Stimulated activated naive CD8-positive, alpha-beta T cell treated with anti-CD3 and anti-CD28 coated beads, Interleukin-15, Interleukin-2, amounts not matched to agents 100 U/mL and 50 U/mL, for 24 hours (primary cell): ENCODE results near the gene AADACL4.

Source experiments
- ATAC-seq: fragments of 150-1000 bp; cut with Tn5 transposase; one replicate; pipeline ENCODE4 v1.10.0; 2021
- DNase-seq: peaks from one replicate; pipeline ENCODE4 v3.0.0; 2021

Gene AADACL4

DNA sequence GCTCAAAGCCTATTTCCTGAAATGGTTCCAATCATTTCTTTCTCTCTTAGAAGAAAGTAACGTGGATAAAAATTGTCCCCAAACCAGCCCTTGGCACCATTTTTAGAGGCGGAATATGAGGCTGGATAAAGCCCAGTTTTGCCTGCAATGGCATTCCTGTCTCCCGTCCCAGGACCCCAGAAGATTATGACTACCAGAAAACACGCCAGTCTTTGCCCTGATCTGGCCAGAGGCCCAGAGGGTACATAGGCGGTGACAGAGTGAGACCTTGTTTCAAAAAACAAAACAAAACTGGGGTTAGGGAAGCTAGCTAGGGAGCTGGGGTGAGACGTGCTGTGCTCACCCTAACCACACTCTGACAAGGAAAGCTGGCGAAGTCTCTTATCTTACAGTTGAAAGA lies at the start of gene AADACL4:
TSS of gene AADACL4 (plus strand) at position 301 of the 400 bp plus-strand sequence. CDS start 462 bp downstream, outside the sequence.
- ATAC-seq (no peak), DNase-seq (no peak)

DNA sequence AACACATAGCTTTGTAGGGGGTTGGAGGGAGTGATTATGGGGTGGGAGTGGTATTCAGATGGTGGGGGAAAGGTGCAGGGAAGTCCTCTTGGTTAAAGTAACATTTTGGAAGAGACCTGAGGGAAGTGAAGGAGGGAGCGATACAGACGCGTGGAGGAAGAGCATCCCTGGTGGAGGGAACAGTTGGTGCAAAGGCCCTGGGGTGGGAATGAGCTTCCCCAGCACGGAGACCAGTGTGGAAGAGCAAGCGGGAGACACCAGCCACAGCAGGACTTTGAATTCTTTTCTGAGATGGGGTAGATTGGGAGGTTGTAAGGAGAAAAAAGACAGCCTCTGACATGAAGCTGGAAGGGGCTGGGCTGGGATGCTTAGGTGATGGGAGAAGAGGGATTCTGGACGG lies 49.4 kb upstream of the AADACL4 start:
- ATAC-seq, result no peak
- no peak for DNase-seq

DNA sequence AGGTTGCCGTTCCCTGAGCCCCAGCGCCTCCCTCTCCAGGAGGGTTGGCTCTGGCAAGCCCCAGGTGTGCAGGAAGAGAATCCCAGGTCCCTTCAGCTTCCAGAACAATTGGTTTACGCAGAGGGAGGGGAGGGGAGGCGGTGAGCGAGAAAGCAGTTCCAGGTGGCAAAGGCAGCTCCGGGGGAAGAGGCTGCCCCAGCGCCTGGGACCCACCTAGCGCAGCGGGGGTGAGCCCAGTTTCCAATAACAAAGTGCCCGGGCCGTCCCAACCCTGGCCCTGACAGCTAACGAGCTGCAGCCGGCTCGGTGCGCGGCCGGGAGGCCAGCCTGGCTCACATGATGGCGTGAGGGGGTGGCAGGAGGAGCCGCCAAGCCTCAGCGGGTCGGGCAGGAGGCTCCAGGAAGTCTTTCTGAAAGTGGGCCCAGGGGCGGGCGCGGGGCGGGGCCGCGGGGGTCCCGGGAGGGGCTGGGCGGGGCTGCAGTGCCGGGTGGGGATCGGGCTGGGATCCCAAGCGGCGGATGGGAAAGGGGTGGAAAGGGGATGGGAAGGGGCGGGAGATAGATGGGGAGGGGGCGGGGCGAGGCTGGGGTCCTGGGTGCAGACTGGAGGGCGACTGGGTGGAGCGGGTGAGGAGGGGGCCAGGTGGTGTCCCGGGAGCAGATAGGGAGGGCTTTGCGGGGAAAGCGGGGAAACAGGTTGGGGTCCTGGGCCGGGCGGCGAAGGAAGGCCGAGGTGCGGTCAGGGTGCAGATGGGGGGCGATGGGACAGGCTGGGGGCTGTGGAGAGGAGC lies 48.7 kb upstream of the AADACL4 start:
- peak; percentile 59 for DNase-seq
- ATAC-seq, result peak; percentile 67

DNA sequence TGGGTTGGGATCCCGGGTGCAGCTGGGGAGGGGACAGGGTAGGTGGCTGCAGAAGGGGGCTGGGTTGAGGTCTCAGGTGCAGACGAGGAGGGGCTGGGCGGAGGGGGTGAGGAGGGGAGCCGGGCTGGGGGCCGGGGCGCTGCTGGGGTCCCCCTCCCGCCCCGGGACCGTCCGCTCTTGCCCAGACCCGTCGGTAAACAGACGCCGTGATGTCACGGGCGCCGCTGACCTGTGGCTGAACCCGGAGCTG lies 48.2 kb upstream of the AADACL4 start:
- no peak for DNase-seq
- ATAC-seq, result no peak

DNA sequence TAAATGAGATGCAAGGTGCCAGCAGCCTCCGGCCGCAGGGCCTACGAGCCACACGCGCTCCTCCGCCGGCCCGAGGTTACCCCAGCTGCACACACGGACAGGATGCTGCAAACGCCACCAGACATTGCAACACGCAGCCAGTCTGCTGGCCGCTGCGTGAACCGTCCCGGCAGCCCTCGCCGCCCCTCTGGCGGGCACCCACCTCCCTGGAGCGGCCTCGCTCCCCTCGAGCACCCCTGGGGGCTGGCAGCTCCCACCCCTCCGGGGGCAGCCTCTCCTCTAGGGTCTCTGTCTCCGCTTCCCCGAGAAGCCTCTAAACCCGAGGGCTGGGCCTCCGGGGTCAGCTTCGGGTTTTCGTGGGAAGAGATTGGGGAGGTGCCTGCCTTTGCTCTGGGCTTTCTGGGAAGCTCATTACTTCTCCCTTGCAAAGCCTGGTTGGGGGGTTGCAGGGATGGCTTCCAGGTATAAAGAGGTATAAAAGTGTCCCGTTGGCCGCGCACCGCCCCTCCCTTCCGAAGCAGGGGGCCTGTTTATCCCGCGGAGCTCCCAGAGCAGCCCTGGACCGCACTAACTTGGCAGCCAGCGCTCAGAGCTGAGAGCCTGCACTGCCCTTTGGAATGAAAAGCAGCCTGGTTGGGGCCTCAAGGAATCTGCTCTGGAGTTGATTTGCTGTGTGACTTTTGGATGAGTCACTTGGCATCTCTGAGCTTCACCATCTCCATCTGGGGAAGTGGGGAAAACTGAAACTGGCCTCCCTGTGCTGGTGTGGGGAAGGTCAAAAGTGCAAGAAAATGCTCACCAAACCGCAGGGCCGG lies 47.7 kb upstream of the AADACL4 start:
- peak; percentile 45 for ATAC-seq
- DNase-seq, result peak; percentile 54

DNA sequence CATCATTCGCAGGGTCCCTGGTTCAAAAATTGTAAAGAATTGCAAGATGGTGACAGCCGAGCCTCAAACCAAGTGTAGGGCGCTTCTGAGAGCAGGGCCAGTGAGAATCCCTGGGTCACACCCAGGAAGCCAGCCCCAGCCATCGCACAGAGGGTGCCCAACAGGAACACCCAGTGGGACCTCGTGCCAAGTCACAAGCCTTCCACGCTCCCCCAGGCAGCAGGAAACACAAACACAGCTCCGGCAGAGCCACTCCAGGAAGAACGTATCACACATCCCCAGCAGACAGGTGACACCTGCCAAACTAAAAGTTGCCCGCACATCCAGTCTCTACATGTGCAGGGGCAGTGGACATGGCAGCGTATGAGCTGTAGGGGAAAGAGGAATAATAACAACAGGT lies 46.1 kb upstream of the AADACL4 start:
- ATAC-seq (no peak), DNase-seq (no peak)

DNA sequence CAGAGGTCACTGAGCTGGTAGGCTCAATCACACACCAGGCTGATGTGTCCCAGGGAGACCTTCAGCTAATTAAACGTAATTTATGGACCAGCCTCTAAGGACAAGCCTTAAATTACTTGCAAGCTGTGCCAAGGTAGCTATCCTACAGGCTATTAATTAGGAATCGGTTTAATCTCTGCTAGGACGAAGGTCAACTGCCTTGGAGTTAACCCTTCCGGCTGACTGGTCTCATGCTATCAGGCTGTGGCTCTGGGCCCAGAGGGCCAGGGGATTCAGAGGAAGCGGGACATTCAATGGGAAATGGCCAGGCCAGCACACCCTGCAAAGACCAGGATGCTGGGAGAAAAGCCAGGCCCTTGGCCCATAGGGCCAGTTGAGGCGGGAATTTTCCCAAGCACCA lies 44.9 kb upstream of the AADACL4 start:
- DNase-seq (no peak), ATAC-seq (no peak)

DNA sequence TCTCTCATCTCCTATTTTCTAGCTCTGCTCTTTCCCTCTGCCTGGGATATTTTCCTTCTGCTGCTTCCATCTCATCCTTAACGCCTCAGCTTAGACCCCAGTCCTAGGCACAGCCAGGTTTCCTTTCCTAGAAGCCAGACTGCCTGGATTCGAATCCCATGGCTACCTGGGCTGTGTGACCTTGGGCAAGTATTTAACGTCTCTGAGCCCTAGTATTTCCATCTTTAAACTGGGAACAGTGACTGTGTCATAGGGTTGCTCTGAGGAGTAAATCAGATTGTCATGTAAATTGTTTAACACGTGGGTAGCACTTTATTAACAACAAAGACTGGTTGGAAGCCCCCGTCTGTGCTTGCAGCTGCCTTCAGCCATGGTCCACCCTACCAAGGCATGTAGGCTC lies 44.2 kb upstream of the AADACL4 start:
- ATAC-seq (no peak), DNase-seq (no peak)

DNA sequence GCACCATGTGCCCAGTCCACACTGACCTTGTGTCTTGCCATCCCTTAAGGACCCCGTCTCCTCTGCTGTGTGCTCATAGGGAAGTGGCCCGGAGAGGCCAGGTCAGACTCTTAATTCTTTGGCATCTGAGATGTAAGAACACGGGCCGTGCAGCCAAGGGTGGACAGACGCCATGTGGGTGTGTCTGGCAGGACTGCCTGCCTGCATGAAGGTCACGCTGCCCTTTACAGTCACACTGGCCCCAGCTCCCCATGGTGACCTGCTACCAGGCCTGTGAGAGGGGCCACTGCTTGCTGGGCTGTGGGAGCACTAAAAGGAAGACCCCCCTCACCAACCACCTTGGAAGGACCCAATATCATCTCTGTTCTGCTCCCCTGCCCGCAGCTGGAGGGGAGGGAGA lies 43.5 kb upstream of the AADACL4 start:
- ATAC-seq (no peak), DNase-seq (no peak)

DNA sequence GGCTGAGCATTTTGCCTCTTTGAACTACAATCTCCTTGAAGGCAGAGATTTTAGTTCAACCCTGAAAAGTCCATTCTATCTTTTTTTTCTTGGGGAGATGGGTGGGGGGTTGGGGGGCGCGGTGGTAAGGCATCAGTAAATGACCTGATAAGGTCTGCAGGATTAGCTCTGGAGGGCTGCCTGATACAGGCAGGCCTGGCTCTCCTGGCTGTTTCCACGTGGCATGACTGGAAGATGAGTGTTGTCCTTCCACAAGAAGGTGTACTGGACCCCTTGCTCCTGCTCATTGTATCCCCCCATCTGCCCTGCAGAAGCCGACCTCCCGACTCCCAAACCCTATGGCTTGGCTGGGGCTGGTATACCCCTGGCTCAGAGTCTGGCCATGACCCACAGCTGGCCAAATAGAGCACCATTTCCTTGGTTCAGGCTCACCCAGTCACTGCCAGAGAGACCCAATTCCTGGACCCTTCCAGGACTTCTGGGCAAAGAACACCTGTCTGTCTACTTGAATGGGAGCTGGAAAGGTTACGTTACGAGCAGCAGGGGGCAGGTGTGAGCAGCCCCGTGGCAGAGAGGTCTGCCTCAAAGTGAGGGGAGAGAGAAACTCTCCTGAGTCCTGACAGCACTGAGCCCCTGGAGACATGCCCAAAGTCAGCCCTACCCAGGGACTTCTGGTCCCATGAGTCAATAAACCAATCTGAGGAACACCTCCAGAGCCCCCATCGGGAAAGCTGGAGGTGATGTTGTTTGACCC lies 42.8 kb upstream of the AADACL4 start:
- ATAC-seq (no peak), DNase-seq (peak; percentile 54)

DNA sequence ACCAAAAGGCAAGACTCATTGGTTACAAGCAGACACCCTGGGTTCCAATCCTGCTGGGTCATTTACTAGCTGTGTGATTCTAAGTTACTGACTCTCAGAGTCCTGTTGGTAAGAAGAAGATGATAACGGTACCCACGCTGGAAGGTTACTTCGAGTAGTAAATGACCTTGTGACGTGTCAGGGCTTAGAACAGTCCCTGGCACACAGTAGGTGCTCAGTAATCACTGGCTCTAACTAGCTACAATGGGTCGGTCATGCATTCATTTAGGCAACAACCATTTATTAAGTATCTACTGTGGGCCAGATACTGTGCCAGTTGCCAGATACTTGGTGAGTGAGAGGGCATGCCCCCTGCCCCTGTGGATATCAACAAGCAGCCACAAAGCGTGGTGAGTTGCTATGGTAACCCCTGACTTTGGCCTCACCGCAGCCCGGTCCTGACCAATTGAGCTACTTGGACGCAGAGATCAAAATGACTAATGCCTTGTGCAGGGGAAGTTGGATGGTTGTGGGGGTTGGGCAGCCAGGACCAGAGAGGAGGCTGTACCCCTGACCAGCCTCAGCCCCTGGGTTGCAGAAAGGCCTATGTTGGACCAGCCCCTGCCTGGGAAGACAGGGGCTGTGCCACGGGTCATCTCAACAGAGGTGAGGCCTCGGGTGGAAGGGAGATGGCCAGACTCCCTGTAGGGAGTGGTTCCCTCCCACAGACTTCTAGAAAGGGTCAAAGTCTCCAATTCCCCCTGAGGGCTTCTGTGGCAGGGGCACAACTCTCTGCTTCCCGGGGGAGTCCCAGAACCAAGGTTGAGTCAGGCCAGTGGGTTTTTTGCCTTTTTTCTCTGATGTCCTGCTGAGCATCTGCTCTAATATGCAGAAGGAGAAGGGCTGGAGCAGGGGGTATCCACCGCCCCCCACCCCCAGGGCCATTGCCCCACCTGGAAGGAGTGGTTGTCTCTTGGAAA lies 41.9 kb upstream of the AADACL4 start:
- DNase-seq, result no peak
- no peak for ATAC-seq

DNA sequence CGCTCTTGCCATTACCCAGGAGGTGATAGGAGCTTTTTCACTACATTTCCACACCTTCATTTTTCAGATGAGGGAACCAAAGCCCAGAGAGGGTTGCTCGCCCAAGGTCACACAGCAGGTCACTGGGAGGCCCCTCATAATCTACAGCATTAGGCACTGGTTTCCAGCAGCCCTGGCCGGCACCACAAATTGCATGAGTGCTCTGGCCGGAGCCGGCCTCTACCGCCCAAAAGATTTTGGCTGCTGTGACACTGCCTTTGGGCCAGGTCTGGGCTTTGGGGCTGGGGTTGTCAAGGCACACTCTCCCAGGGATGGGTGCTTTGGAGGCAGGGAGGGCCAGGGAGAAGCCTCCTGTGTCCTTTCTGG lies 41.2 kb upstream of the AADACL4 start:
- no peak for DNase-seq
- ATAC-seq, result no peak

DNA sequence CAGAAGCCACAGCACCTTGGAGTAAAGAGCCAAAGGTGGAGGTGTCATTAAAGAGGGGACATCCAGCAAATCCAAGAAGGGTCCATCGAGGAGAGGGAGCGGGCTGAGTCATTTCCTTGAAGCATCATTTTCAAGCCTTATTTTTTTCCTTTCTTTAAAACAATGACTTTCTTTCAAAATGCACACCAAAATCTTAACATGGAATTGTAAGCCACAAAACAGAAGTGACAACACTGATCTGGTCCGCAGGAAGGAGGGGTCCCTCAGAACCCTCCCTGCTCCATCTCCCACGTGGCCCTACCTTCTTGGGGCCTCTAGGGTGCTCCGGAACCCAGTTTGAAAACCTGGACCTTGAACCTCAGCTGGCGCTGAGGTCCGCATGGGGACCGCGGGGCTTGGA lies 40.7 kb upstream of the AADACL4 start:
- ATAC-seq, result no peak

DNA sequence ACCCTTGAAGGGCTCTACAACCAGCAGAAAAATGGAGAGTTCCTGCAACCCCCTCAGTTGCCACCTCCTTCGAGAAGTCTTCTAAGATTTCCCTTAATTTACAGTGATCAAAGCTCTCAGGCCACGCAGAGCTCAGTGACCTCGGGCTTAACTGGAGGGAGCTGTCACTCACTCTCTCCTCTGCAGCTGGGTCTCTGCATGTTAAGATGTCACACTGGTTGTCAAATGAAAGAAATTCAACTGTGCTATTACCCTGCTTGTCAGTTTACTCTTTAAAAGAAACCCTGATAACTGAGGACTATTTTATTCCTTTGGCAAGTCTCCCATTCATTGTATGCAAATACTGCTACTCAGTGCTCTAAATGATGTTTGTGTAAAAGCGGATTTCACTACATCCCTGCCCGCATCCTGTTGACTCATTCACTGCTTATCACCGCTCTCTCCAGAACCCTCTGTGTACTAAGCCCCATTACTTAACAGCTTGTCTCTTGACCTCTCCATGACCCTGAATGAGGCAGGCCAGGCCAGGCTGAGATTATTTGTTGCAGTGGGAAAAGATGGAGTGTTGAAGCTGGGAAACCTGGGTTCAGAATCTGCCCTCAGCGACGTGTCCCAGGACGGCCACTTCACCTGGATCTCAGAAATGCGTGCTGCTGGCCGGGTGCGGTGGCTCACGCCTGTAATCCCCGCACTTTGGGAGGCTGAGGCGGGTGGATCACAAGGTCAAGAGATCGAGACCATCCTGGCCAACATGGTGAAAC lies 39.6 kb upstream of the AADACL4 start:
- ATAC-seq (peak; percentile 93), DNase-seq (peak; percentile 57)

More for the DNA sequence above, 40.7 kb upstream of the AADACL4 start:
- no peak for DNase-seq

DNA sequence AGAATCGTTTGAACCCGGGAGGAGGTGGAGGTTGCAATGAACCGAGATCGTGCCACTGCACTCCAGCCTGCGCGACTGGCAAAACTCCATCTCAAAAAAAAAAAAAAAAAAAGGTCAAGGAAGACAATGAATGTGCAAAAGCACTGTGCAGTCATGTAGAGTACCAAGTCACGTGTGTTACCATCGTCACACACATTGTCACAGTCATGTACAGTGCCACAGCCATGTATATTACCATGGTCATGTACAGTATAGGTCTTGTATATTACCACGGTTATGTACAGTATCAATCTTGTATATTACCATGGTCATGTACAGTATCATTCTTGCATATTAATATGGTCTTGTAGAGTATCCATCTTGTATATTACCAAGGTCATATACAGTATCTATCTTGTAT lies 38.9 kb upstream of the AADACL4 start:
- ATAC-seq, result no peak
- no peak for DNase-seq

DNA sequence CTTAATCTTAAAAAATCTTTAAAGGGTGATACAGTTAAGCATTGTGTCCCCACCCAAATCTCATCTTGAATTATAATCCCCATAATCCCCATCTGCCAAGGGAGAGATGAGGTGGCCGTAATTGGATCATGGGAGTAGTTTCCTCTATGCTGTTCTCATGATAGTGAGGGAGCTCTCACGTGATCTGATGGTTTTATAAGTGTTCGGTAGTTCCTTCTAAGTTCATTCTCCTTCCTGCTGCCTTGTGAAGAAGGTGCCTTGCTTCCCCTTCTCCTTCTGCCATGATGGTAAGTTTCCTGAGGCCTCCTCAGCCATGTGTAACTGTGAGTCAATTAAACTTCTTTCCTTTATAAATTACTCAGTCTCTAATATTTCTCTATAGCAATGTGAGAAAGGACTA lies 36.6 kb upstream of the AADACL4 start:
- ATAC-seq (no peak), DNase-seq (no peak)

DNA sequence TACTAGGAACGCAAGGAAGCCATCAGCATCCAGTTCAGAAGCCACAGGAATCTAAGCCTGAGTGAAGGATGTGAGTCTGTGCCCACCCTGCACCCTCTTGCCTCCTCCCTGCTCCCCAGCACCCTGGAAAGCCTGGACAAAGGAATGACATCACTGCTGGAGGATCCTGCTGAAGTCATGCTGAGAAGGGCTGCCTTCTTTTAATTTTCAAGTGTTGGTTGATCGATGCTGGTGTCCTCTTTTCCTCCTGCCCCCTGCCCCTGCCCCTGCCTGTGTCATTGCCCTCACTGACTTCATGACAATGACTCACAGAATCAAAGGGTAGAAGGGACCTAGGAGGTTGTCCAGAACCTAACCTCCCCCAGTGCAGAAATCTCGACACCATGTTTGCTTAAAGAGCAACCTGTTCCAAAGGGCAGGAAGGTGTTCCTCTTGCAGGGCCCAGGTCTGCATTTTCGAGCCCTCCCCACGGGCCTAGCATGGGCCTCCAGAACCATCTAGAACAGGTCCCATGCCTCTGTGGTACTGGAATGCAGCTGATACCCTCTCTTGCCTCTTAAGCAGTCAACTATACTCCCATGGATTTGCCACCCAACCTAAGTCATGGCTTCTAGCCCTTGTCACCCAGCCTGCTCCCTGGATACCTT lies 35.5 kb upstream of the AADACL4 start:
- ATAC-seq, result no peak
- DNase-seq, result no peak

DNA sequence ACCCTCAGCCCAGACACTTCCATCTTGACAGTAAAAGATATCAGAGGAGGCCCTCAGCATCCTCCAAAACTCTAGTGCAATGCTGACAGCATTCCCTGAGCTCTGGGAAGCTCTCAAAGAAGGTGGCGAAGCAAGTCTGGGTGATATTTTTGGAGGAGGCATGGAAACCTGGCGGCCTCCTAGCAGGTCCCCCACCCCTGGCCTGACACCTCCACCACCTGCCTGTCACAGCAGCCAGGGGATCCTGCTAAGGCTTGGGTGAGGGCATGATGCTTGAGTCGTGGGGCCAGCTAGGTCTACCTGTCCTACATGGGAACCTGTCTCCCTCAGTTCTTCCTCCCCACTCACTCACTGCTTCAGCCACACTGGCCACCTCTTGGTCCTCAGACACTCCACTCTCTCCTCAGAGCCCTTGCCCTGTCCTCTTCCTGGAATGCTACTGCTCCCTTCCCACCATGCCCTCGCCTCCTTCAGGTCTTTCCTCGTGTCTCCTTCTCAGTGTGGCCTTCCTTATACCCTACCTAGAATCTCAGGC lies 34.3 kb upstream of the AADACL4 start:
- no peak for DNase-seq
- peak; percentile 44 for ATAC-seq

DNA sequence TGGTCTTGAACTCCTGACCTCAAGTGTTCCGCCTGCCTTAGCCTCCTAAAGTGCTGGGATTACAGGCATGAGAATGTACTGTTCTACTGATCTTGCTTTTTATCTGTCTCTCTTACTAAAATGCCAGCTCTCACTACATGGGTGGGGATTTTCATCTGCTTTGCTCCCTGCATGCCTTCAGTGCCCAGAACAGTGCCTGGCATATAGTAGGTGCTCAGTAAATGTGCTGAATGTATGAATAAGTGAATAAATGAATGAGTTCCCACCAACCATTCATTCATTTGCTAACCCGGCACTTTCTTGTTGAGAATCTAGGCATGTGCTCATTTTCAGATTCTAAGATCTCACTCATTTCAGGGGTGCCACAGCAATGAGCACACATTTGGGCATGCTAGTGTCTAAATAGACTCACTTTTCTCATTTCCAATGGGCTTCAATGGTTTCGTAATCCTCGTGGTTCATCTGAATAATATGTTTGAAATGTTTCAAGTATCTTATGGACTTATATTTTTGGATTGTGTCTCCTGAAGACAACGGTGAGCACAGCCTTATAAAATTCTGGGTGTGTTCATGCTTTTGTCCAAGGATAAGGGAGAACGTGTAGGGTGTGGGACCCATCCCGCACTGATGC lies 33.5 kb upstream of the AADACL4 start:
- ATAC-seq (no peak), DNase-seq (no peak)

DNA sequence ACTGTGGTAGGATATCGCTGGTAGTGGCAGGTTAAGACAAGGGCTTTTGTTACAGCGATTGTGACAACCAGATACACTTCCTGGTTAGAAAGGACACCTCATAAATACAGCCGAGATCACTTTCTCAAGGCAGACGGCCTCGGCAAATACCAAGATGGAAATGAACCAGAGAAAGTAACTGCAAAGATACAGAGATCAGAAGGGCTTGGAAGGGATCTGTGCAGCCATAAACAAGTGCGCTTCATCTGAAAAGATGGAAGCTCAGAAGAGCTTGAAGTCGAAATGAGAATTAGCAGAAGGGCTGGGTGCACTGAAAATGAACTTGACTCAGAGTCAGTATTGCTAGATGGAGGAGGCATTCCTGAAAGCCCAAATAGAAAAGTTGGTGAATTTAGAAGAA lies 32.9 kb upstream of the AADACL4 start:
- ATAC-seq (no peak), DNase-seq (no peak)
